GM18861 (cell line): ENCODE measurements around the gene FAM241B.

Experiments used
- ATAC-seq: cut with Tn5 transposase; IDR thresholded peaks from one replicate; pipeline ENCODE4 v1.9.1; 2021; ENCODE audit not compliant: unreplicated experiment

The FAM241B gene

GRCh38 chr10:69647126-69647525 is 17.1 kb downstream of the FAM241B start:
- no peak for ATAC-seq

GRCh38 chr10:69647819-69648218 is 17.8 kb downstream of the FAM241B start:
- no peak for ATAC-seq

GRCh38 chr10:69648461-69648860 is 18.4 kb downstream of the FAM241B start:
- no peak for ATAC-seq

- ATAC-seq, result no peak
Observed at GRCh38 chr10:69649786-69650550, 19.9 kb downstream of the FAM241B start.

- ATAC-seq, result no peak
Observed at GRCh38 chr10:69650589-69651261, 20.7 kb downstream of the FAM241B start.

GRCh38 chr10:69651362-69651761 is 21.3 kb downstream of the FAM241B start:
- ATAC-seq, result no peak

GRCh38 chr10:69652111-69652856 is 22.2 kb downstream of the FAM241B start:
- no peak for ATAC-seq

- no peak for ATAC-seq
Observed at GRCh38 chr10:69652857-69653199, 22.8 kb downstream of the FAM241B start.

- no peak for ATAC-seq
Observed at GRCh38 chr10:69653561-69653960, 23.5 kb downstream of the FAM241B start.

- ATAC-seq, result no peak
Observed at GRCh38 chr10:69655124-69655867, 25.2 kb downstream of the FAM241B start.

GRCh38 chr10:69655868-69656555 is 26.0 kb downstream of the FAM241B start:
- no peak for ATAC-seq

GRCh38 chr10:69656742-69657269 is 26.8 kb downstream of the FAM241B start:
- no peak for ATAC-seq

- ATAC-seq, result no peak
Observed at GRCh38 chr10:69657430-69657829, 27.4 kb downstream of the FAM241B start.

- ATAC-seq, result no peak
Observed at GRCh38 chr10:69657866-69658265, 27.8 kb downstream of the FAM241B start.

- no peak for ATAC-seq
Observed at GRCh38 chr10:69659241-69660038, 29.4 kb downstream of the FAM241B start.

- no peak for ATAC-seq
Observed at GRCh38 chr10:69660296-69660695, 30.2 kb downstream of the FAM241B start.

GRCh38 chr10:69661414-69662172 is 31.5 kb downstream of the FAM241B start:
- ATAC-seq, result no peak

- no peak for ATAC-seq
Observed at GRCh38 chr10:69662173-69662877, 32.3 kb downstream of the FAM241B start.
